K562 (cell line): Measurements from ENCODE around the gene JAKMIP1. TPM values are rescaled to one million over a fixed set of nuclear protein-coding genes. Genes with fewer than 3 reads are reported as not detected.

Source experiments
- ATAC-seq: fragments of 200-7000 bp; cut with Tn5 transposase; 3 replicates; pipeline ENCODE4 v1.9.1; 2020; ENCODE audit warnings: moderate library complexity
- BruUV-seq: library from RNA; stranded (reverse); fragments of 400-500 nt; replicated peaks from 2 replicates; lab custom pipeline; 2021; lab: Mats Ljungman, UMichigan
- CTCF ChIA-PET: fragments of 300-600 bp; formaldehyde crosslinking; extraction: SDS; loops from one replicate; lab custom pipeline; 2021; ENCODE audit warnings: low intra/inter-chr PET ratio; lab: Yijun Ruan, JAX
- POLR2A ChIA-PET: fragments of 300-600, 350-650 bp; sonication (Branson Sonifier 250); formaldehyde crosslinking; extraction: SDS; loops from one replicate; lab custom pipeline; 2021; ENCODE audit warnings: antibody characterized with exemption, inconsistent platforms; lab: Yijun Ruan, JAX
- DNase-seq, 4 experiments: peaks; one replicate each; pipeline versions ENCODE4 v3.0.0 to v3.0.0-alpha.2; 2011 to 2018; ENCODE audit warnings: low spot score in 3 of 4, mixed read lengths in 3 of 4; ENCODE audit errors: extremely low read depth in 1 of 4
- FAIRE-seq: peaks from 2 replicates; lab custom pipeline; 2011; peaks lifted over from hg19 to GRCh38; lab: Jason Lieb, UNC
- H2AFZ ChIP-seq: 2 replicates; pipeline ENCODE4 v1.6.0; 2011; ENCODE audit warnings: low read depth, low read length, control low read depth, inconsistent platforms
- H3K27ac ChIP-seq: fragments of 200-600 bp; 3 replicates; pipeline ENCODE4 v1.8.0; 2011; ENCODE audit warnings: low read depth, mild to moderate bottlenecking, control low read depth, inconsistent platforms, low read length, moderate library complexity, mixed read lengths; ENCODE audit errors: extremely low read depth
- H3K27me3 ChIP-seq, 2 experiments: fragments of 300-600 bp in 1 of 2; 2 replicates in 1 of 2; 3 replicates in 1 of 2; pipeline versions ENCODE4 v1.6.0 to v1.8.0; 2011; ENCODE audit warnings: inconsistent platforms in 2 of 2, low read length in 2 of 2, mild to moderate bottlenecking in 1 of 2, mixed read lengths in 1 of 2, moderate library complexity in 1 of 2; ENCODE audit not compliant: control insufficient read depth in 2 of 2, insufficient read depth in 2 of 2
- H3K36me3 ChIP-seq: fragments of 300-600 bp; 3 replicates; pipeline ENCODE4 v1.8.0; 2011; ENCODE audit warnings: mild to moderate bottlenecking, low read length, inconsistent platforms; ENCODE audit not compliant: control insufficient read depth, insufficient read depth
- H3K4me1 ChIP-seq, 2 experiments: fragments of 200-600 bp in 1 of 2; replicated peaks in 1 of 2; 2 replicates in 1 of 2; 3 replicates in 1 of 2; pipeline versions ENCODE4 v1.5.1 to v1.8.0; 2011; ENCODE audit warnings: inconsistent platforms in 2 of 2, low read length in 2 of 2, mild to moderate bottlenecking in 1 of 2, mixed read lengths in 1 of 2, moderate library complexity in 1 of 2; ENCODE audit not compliant: control insufficient read depth in 2 of 2, insufficient read depth in 2 of 2
- H3K4me2 ChIP-seq: 2 replicates; pipeline ENCODE4 v1.6.1; 2011; ENCODE audit warnings: low read length, control low read depth, inconsistent platforms, mixed read lengths; ENCODE audit not compliant: insufficient read depth
- H3K4me3 ChIP-seq: fragments of 200-600 bp; sonication (generic), shearing (Covaris generic); 2 replicates; pipeline ENCODE4 v1.5.1; 2016; ENCODE audit warnings: control low read depth, inconsistent platforms
- H3K79me2 ChIP-seq: fragments of 200-600 bp; 3 replicates; pipeline ENCODE4 v1.8.0; 2011; ENCODE audit warnings: low read length, inconsistent platforms; ENCODE audit not compliant: control insufficient read depth, insufficient read depth
- H3K9ac ChIP-seq, 2 experiments: 2 replicates each; pipeline versions ENCODE4 v1.6.0 to v1.6.1; 2011; ENCODE audit warnings: low read depth in 2 of 2, low read length in 2 of 2, control low read depth in 1 of 2, inconsistent platforms in 1 of 2, mild to moderate bottlenecking in 1 of 2, mixed read lengths in 1 of 2; ENCODE audit not compliant: insufficient read depth in 1 of 2
- H3K9me1 ChIP-seq: one replicate; pipeline ENCODE4 v1.6.0; 2011; ENCODE audit warnings: inconsistent platforms, mild to moderate bottlenecking, low read length, moderate library complexity; ENCODE audit not compliant: control insufficient read depth, insufficient read depth
- H3K9me3 ChIP-seq: replicated peaks from 2 replicates; pipeline ENCODE4 v1.5.1; 2011; ENCODE audit warnings: low read depth, low read length, inconsistent platforms; ENCODE audit not compliant: control insufficient read depth, insufficient read depth
- H4K20me1 ChIP-seq: replicated peaks from 2 replicates; pipeline ENCODE4 v1.6.1; 2011; ENCODE audit warnings: low read length, inconsistent platforms, mixed read lengths; ENCODE audit not compliant: control insufficient read depth, insufficient read depth
- CC2D1A ChIP-seq: fragments of 450-650 bp; IDR thresholded peaks from 2 replicates; pipeline ENCODE4 v1.6.1; 2017; ENCODE audit warnings: mild to moderate bottlenecking
- CTBP1 ChIP-seq: fragments of 450-650 bp; IDR thresholded peaks from 2 replicates; pipeline ENCODE4 v1.6.1; 2016; ENCODE audit warnings: borderline replicate concordance
- MAZ ChIP-seq, 2 experiments: fragments of 450-650 bp in 1 of 2; sonication (generic) in 1 of 2; formaldehyde crosslinking; IDR thresholded peaks in 1 of 2; conservative IDR thresholded peaks in 1 of 2; 2 replicates each; pipeline versions ENCODE4 v1.4.0 to v1.5.0; 2020; ENCODE audit warnings: mild to moderate bottlenecking in 1 of 2, missing genetic modification reagents in 1 of 2
- MEIS2 ChIP-seq: fragments of 450-650 bp; IDR thresholded peaks from 2 replicates; pipeline ENCODE4 v1.6.1; 2014; ENCODE audit warnings: mild to moderate bottlenecking; ENCODE audit not compliant: partially characterized antibody
- XRCC5 ChIP-seq: fragments of 200-400 bp; formaldehyde crosslinking; IDR thresholded peaks from 2 replicates; pipeline ENCODE4 v1.6.1; 2017; ENCODE audit warnings: low read depth, mild to moderate bottlenecking, low read length
- WGBS: fragments of 100-300 bp; shearing (Covaris generic); methylation state at CpG from one replicate; pipeline ENCODE4 v1.1.6; 2016; ENCODE audit warnings: low coverage, mixed read lengths; ENCODE audit not compliant: insufficient coverage; ENCODE audit errors: missing lambda C conversion rate; 5-methylcytosine and 5-hydroxymethylcytosine counted together
- in situ Hi-C: fragments of 300-500 bp; cut with MboI; formaldehyde crosslinking; loops from 4 replicates; pipeline ENCODE4 v1.15.0; 2018; ENCODE audit warnings: inconsistent platforms, mixed read lengths
- intact Hi-C: fragments of 100-400 bp; cut with micrococcal nuclease; formaldehyde crosslinking; loops from 2 replicates; pipeline ENCODE4 v1.14.2; 2022
- polyA plus RNA-seq, 8 experiments: library from polyadenylated mRNA; depleted of rRNA in 4 of 8; stranded (reverse) in 5 of 8; unstranded in 3 of 8; fragments of >200 nt; fragmentation: Nextera tagmentation in 2 of 8; fragmentation: Illumina TruSeq in 1 of 8; extraction: Ambion mirVana in 2 of 8; extraction: Trizol in 1 of 8; gene quantifications; 2 replicates each; pipeline versions ENCODE4 v1.2.1 to v1.2.3, GENCODE V29; 2011 to 2014; ENCODE audit warnings: inconsistent platforms in 1 of 8, missing spikeins in 1 of 8
- total RNA-seq, 7 experiments: library from RNA; depleted of rRNA in 6 of 7; stranded (reverse); fragments of >200 nt in 6 of 7; fragmentation: Illumina TruSeq in 2 of 7; extraction: Trizol in 2 of 7; gene quantifications; 2 replicates each; pipeline versions ENCODE4 v1.2.1 to v1.2.3, GENCODE V29; 2011 to 2021; ENCODE audit warnings: low replicate concordance in 1 of 7
- TF ChIP-seq, protein P1 (sequence below): fragments of 250-450 bp; sonication (Bioruptor Pico); IDR thresholded peaks from 2 replicates; pipeline ENCODE4 v1.4.0; 2020

JAKMIP1 gene
- total and polyA plus RNA-seq, 9 of the 15 experiments (the other 6 are each of a cell fraction or from before 2014, with no cell fraction given), result not detected

DNA sequence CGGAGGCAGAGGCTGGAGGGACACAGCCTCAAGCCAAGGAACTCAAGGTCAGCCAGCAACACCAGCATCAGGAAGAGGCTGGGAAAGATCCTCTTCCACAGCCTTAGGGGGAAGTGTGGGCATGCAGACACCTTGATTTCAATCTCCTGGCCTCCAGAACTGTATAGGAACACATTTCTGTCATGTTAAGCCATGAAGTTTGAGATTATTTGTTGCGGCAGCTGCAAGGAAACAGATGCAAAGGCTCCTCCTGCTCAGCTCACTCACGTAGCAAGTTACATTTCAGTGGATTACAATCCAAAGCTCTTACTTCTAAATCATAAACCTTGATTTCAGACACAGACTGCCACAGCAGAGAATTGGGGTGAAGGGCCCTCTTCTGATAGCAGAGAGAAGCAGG, 113.5 kb downstream of the JAKMIP1 start:
- Histone ChIP-seq H3K9me3 (no peaks in the 10 kb centered on the region), H4K20me1 (no peaks in the 10 kb centered on the region), H3K27me3 (peaks cover 0 to 4% of the 10 kb centered on the region in 2 experiments; a peak in 1 of 5 replicates), H3K36me3 (no peaks in the 10 kb centered on the region), H3K4me3 (no peak overlapping the region), H3K79me2 (no peaks in the 10 kb centered on the region), H3K9me1 (no peaks in the 10 kb centered on the region), H3K9ac (no peak overlapping the region), H3K4me1 (no peaks in the 10 kb centered on the region), H2AFZ (no peak overlapping the region), H3K4me2 (no peak overlapping the region), H3K27ac (no peak overlapping the region)
- ATAC-seq (no peak), DNase-seq (no peak), FAIRE-seq (no peak)
- intact Hi-C loops (loop anchor here (1.0 kb wide), 1 partner anchor 89 kb away; no protein-coding TSS in a partner anchor), in situ Hi-C loops (no loop called here)
- TF ChIP-seq CTBP1, result no peak
- no peak for TF ChIP-seq MAZ (CRISPR knock-in tag; conservative IDR thresholded peaks at IDR 0.05 in 1 of 2, IDR thresholded peaks at IDR 0.05 in 1 of 2)
- CTCF ChIA-PET, result no interaction called here
- WGBS, result 4% methylated on average over 3 of the region's 3 CpGs
- BruUV-seq, result no TSS peak
- POLR2A ChIA-PET, result no interaction called here

DNA sequence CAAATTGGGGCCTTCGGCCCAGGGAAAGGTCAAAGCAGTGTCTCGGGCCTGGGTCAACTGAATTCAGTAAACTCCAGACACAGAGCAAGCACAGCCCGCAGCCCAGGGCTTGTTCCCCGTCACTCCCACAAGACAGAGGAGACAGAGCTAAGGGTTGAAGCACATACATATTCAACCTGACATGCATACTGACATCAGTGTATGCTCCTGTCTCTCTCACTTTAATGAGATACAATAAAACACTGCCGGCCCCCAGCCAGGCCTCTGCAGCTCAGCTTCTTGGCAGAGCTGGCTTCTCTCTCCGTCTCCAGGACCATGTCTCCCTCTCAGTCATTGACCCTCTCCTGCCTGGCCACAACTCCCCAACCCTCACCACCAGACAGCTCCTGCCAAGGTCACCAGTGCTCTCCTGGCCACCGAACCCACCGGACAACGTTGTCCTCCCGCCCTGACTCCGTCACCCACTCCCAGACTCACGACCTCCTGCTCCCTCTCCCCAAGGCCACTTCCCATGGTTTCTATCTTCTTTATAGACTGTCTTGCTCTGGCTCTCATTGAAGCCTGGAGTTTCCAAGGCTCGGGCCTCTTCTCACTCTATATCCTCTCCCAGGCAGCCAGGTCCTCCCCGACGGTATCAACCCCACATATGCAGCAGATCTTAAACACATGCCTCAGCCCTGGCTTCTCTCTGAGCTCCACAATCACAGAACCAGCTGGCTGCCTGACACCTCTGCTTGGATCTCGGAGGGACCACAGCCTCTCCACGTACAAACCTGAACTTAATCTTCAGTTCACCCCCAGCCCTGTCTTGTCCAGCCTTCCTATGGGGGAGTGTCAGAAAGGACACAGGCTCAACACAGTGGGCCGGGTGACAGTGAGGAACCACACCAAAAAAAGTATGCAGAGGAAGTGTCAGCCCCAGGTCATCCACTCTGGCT, 114.4 kb downstream of the JAKMIP1 start:
- Histone ChIP-seq H3K9me3 (no peaks in the 10 kb centered on the region), H3K4me3 (no peak overlapping the region), H2AFZ (no peak overlapping the region), H3K27me3 (peaks cover 0 to 11% of the 10 kb centered on the region in 2 experiments; a peak in 2 of 5 replicates), H4K20me1 (no peaks in the 10 kb centered on the region), H3K79me2 (no peaks in the 10 kb centered on the region), H3K4me2 (no peak overlapping the region), H3K36me3 (no peaks in the 10 kb centered on the region), H3K9ac (no peak overlapping the region), H3K27ac (no peak overlapping the region)
- under 1% methylated on average over 17 of the region's 18 CpGs for WGBS
- BruUV-seq, result no TSS peak
- FAIRE-seq (no peak), ATAC-seq (no peak), DNase-seq (no peak)
- POLR2A ChIA-PET, result no interaction called here
- CTCF ChIA-PET, result no interaction called here
- intact Hi-C loops, result no loop called here
- TF ChIP-seq, protein P1, sequence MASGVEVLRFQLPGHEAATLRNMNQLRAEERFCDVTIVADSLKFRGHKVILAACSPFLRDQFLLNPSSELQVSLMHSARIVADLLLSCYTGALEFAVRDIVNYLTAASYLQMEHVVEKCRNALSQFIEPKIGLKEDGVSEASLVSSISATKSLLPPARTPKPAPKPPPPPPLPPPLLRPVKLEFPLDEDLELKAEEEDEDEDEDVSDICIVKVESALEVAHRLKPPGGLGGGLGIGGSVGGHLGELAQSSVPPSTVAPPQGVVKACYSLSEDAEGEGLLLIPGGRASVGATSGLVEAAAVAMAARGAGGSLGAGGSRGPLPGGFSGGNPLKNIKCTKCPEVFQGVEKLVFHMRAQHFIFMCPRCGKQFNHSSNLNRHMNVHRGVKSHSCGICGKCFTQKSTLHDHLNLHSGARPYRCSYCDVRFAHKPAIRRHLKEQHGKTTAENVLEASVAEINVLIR (CRISPR knock-in tag), result no peak
- TF ChIP-seq CC2D1A (no peak), XRCC5 (no peak), MEIS2 (no peak)
- TF ChIP-seq, all 486 proteins: peak for 0
- Histone ChIP-seq H3K4me1 (no peaks in the 10 kb centered on the region), H3K9me1 (no peaks in the 10 kb centered on the region)
- in situ Hi-C loops, result no loop called here
